HL-60 (cell line): ENCODE data around the gene CEACAM21.

Source experiments
- CTCF ChIP-seq: IDR thresholded peaks from one replicate; pipeline ENCODE4 v1.5.1; 2011; ENCODE audit warnings: low read length, control low read depth, inconsistent platforms; ENCODE audit not compliant: insufficient read depth
- TF ChIP-seq, protein P1 (sequence below): IDR thresholded peaks from 2 replicates; pipeline ENCODE4 v1.6.1; 2012; ENCODE audit warnings: low read depth; ENCODE audit not compliant: insufficient replicate concordance

DNA sequence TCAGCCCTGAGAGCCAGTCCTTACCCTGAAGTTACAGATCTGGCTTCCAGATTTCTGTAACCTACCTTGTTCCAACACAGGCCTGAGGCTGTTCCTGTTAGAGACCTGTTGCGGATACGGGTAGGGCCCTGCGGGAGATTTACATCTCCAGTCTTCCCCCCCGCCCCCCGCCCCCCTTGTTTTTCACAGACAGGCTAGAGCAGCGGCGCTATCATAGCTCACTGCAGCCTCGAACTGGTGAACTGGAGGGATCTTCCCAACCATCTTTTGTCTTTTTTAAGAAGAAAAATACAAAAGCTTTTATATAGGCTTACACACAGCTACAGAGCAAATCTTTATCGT lies 10.6 kb upstream of the CEACAM21 start:
- no peak for TF ChIP-seq CTCF
- TF ChIP-seq, protein P1, sequence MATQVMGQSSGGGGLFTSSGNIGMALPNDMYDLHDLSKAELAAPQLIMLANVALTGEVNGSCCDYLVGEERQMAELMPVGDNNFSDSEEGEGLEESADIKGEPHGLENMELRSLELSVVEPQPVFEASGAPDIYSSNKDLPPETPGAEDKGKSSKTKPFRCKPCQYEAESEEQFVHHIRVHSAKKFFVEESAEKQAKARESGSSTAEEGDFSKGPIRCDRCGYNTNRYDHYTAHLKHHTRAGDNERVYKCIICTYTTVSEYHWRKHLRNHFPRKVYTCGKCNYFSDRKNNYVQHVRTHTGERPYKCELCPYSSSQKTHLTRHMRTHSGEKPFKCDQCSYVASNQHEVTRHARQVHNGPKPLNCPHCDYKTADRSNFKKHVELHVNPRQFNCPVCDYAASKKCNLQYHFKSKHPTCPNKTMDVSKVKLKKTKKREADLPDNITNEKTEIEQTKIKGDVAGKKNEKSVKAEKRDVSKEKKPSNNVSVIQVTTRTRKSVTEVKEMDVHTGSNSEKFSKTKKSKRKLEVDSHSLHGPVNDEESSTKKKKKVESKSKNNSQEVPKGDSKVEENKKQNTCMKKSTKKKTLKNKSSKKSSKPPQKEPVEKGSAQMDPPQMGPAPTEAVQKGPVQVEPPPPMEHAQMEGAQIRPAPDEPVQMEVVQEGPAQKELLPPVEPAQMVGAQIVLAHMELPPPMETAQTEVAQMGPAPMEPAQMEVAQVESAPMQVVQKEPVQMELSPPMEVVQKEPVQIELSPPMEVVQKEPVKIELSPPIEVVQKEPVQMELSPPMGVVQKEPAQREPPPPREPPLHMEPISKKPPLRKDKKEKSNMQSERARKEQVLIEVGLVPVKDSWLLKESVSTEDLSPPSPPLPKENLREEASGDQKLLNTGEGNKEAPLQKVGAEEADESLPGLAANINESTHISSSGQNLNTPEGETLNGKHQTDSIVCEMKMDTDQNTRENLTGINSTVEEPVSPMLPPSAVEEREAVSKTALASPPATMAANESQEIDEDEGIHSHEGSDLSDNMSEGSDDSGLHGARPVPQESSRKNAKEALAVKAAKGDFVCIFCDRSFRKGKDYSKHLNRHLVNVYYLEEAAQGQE, result no peak
